NCI-H460 (cell line): Measurements from ENCODE around the gene CAMK1D. TPM values are rescaled to one million over a fixed set of nuclear protein-coding genes. Genes with fewer than 3 reads are reported as not detected.

Experiments
- DNase-seq: peaks from one replicate; pipeline ENCODE4 v3.0.0-alpha.2; 2016; ENCODE audit warnings: low read depth; ENCODE audit errors: extremely low read depth
- total RNA-seq: library from RNA; depleted of rRNA; stranded (reverse); fragments of >200 nt; shearing (Covaris generic); gene quantifications from 2 replicates; pipeline ENCODE4 v1.2.3, GENCODE V29; 2014

CAMK1D gene
- total RNA-seq, 1 experiment from 2014 or later = 0.42 TPM

GRCh38 chr10:12772797-12773587, 423.6 kb downstream of the CAMK1D start:
- no peak for DNase-seq

- no peak for DNase-seq
Measured at GRCh38 chr10:12774204-12774894, 425.0 kb downstream of the CAMK1D start.

GRCh38 chr10:12777840-12778585, 428.7 kb downstream of the CAMK1D start:
- no peak for DNase-seq

GRCh38 chr10:12780634-12781601, 431.6 kb downstream of the CAMK1D start:
- DNase-seq = no peak

- DNase-seq = no peak
Measured at GRCh38 chr10:12781976-12782375, 432.6 kb downstream of the CAMK1D start.

GRCh38 chr10:12782537-12782936, 433.2 kb downstream of the CAMK1D start:
- DNase-seq = peak; percentile 15

- DNase-seq = no peak
Measured at GRCh38 chr10:12783293-12783692, 433.9 kb downstream of the CAMK1D start.

- DNase-seq = no peak
Measured at GRCh38 chr10:12784646-12785045, 435.3 kb downstream of the CAMK1D start.

GRCh38 chr10:12785415-12785831, 436.1 kb downstream of the CAMK1D start:
- DNase-seq = no peak

- DNase-seq = no peak
Measured at GRCh38 chr10:12787297-12787696, 437.9 kb downstream of the CAMK1D start.

- DNase-seq = no peak
Measured at GRCh38 chr10:12788277-12788676, 438.9 kb downstream of the CAMK1D start.

- no peak for DNase-seq
Measured at GRCh38 chr10:12790270-12790669, 440.9 kb downstream of the CAMK1D start.

- DNase-seq = no peak
Measured at GRCh38 chr10:12791728-12792127, 442.4 kb downstream of the CAMK1D start.

GRCh38 chr10:12792889-12793556, 443.7 kb downstream of the CAMK1D start:
- DNase-seq = no peak

- DNase-seq = no peak
Measured at GRCh38 chr10:12795315-12796110, 446.2 kb downstream of the CAMK1D start.

GRCh38 chr10:12796401-12797160, 447.2 kb downstream of the CAMK1D start:
- DNase-seq = no peak

GRCh38 chr10:12797471-12798262, 448.3 kb downstream of the CAMK1D start:
- no peak for DNase-seq
